GM12892 (cell line): ENCODE measurements around the gene PDAP1.

Experiments
- POLR2A ChIP-seq: IDR thresholded peaks from 2 replicates; pipeline ENCODE4 v1.6.1; 2011; ENCODE audit warnings: low read depth, low read length, control low read depth
- POLR2AphosphoS5 ChIP-seq: IDR thresholded peaks from 2 replicates; pipeline ENCODE4 v1.6.1; 2011; ENCODE audit warnings: low read depth, low read length, control low read depth

DNA sequence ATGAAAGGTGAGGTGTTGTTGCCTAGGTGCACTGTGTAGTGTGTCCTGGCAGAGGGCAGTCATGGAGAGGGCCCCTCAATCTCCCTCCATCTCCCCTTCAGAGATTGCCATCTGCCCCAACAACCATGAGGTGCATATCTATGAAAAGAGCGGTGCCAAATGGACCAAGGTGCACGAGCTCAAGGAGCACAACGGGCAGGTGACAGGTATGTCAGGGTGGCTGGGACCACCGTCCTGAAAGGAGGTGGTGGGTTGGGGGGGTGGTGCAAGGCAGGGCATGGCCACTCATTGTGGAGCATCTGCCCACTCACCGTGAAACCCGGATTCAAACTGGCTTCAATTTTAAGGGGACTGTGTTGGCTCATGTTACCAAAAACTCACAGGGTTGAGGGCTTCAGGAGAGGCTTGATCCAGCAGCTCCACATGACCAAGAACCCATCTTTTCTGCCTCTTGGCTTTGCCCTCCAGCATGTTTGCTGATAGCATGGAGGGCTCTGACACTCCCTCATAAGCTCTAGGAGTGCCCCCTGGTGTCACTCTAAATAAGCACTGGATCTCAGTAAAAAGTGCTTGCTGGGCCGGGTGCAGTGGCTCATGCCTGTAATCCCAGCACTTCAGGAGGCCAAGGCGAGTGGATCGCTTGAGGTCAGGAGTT lies 21.7 kb downstream of the PDAP1 start:
- TF ChIP-seq POLR2AphosphoS5 = no peak
- 0 out of 2 replicates have a peak, but pooled peaks have one; percentile 15 for TF ChIP-seq POLR2A
